Kidney (tissue), 14 donors: ENCODE data around the gene ZNF324B. TPM values are rescaled to one million over a fixed set of nuclear protein-coding genes. Genes with fewer than 3 reads are reported as not detected.
A peak's percentile ranks its signal among the peaks of the same experiment; 100 is the strongest.

Source experiments
- DNase-seq, 5 donors: peaks; one replicate each; pipeline ENCODE4 v3.0.0-alpha.2; 2013 to 2020
- FAIRE-seq: peaks from 2 replicates; lab custom pipeline; 2012; peaks lifted over from hg19 to GRCh38; lab: Jason Lieb, UNC
- H3K27ac ChIP-seq, 2 donors: one replicate each; pipeline ENCODE4 v1.7.0; 2013; ENCODE audit warnings: low read depth in 2 of 2, low read length in 2 of 2, inconsistent platforms in 1 of 2
- H3K27me3 ChIP-seq: one replicate; pipeline ENCODE4 v1.7.1; 2013; ENCODE audit warnings: low read length, inconsistent platforms; ENCODE audit not compliant: control insufficient read depth, insufficient read depth
- H3K36me3 ChIP-seq, 3 donors: one replicate each; pipeline versions ENCODE4 v1.7.0 to v1.7.1; 2013; ENCODE audit warnings: low read length in 3 of 3, control low read depth in 1 of 3, inconsistent platforms in 1 of 3; ENCODE audit not compliant: insufficient read depth in 3 of 3, control insufficient read depth in 2 of 3
- H3K4me1 ChIP-seq, 3 donors: one replicate each; pipeline versions ENCODE4 v1.7.0 to v1.7.1; 2013; ENCODE audit warnings: low read length in 3 of 3, inconsistent platforms in 1 of 3, low read depth in 1 of 3; ENCODE audit not compliant: control insufficient read depth in 2 of 3, insufficient read depth in 2 of 3
- H3K4me3 ChIP-seq, 3 donors: one replicate each; pipeline versions ENCODE4 v1.7.0 to v1.8.1; 2013; ENCODE audit warnings: low read length in 3 of 3, control low read depth in 1 of 3, inconsistent platforms in 1 of 3
- H3K9ac ChIP-seq, 3 donors: one replicate each; pipeline versions ENCODE4 v1.7.0 to v1.7.1; 2013; ENCODE audit warnings: low read length in 3 of 3, control low read depth in 1 of 3, inconsistent platforms in 1 of 3
- H3K9me3 ChIP-seq, 3 donors: one replicate each; pipeline versions ENCODE4 v1.7.0 to v1.7.1; 2013; ENCODE audit warnings: low read length in 3 of 3, control low read depth in 1 of 3, inconsistent platforms in 1 of 3; ENCODE audit not compliant: control insufficient read depth in 2 of 3, insufficient read depth in 1 of 3
- intact Hi-C: fragments of 100-400 bp; cut with DNase I; formaldehyde crosslinking; loops from one replicate; pipeline ENCODE4 v1.11.1; 2022
- polyA plus RNA-seq: library from polyadenylated mRNA; stranded (reverse); fragments of 350-450 nt; fragmentation: Illumina TruSeq; extraction: RNeasy Lipid Tissue Mini Kit (QIAGEN cat#74804); gene quantifications from one replicate; pipeline ENCODE4 v1.2.3, GENCODE V29; 2014; ENCODE audit warnings: low read depth, low replicate concordance; ENCODE audit not compliant: insufficient read depth
- total RNA-seq: library from RNA; stranded (reverse); fragmentation: NEBNext Ultra II Directional; extraction: Animal tissue kit (Norgen Biotek cat#: 25700); gene quantifications from one replicate; pipeline ENCODE4 v1.2.1, GENCODE V29; 2021
- TF ChIP-seq, protein P1 (sequence below): IDR thresholded peaks from 3 replicates; pipeline ENCODE4 v1.5.1; 2012; ENCODE audit warnings: mild to moderate bottlenecking, moderate library complexity, borderline replicate concordance; ENCODE audit not compliant: insufficient read depth; ENCODE audit errors: extremely low read depth
- donor health status: control.
- donor health status: control.
- donor health status: control.
- donor health status: control.
- donor health status: control.
- donor health status: DM: yes; HTN: yes; CAD: no.
- donor health status: Normal renal cell carcinoma (clear cell type).

The ZNF324B gene
- total and polyA plus RNA-seq, 2 donors from 2014 or later: 3.4 to 9.9 TPM

DNA sequence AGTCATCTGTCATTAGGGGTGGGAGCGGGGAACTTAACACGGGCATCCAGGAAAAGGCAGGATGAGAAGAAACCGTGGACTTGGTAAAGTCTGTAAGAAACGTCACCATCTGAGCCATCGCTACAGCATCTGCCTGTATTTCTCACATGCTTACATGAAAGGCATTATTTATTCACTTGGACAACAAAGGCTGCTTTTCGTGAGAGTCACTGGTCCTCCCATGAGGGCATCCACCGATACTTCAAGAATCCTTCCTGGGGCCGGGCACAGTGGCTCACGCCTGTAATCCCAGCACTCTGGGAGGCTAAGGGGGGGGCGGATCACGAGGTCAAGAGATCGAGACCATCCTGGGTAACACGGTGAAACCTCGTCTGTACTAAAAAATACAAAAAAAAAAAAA, 40.8 kb downstream of the ZNF324B start:
- intact Hi-C loops: no loop called here
- no peak for FAIRE-seq
- TF ChIP-seq, protein P1, sequence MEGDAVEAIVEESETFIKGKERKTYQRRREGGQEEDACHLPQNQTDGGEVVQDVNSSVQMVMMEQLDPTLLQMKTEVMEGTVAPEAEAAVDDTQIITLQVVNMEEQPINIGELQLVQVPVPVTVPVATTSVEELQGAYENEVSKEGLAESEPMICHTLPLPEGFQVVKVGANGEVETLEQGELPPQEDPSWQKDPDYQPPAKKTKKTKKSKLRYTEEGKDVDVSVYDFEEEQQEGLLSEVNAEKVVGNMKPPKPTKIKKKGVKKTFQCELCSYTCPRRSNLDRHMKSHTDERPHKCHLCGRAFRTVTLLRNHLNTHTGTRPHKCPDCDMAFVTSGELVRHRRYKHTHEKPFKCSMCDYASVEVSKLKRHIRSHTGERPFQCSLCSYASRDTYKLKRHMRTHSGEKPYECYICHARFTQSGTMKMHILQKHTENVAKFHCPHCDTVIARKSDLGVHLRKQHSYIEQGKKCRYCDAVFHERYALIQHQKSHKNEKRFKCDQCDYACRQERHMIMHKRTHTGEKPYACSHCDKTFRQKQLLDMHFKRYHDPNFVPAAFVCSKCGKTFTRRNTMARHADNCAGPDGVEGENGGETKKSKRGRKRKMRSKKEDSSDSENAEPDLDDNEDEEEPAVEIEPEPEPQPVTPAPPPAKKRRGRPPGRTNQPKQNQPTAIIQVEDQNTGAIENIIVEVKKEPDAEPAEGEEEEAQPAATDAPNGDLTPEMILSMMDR: no peak

GRCh38 chr19:58497634-58498170, 46.3 kb downstream of the ZNF324B start:
- TF ChIP-seq, protein P1: no peak
- H3K4me1 ChIP-seq: peaks cover 0 to 20% (median 6%) of the 10 kb centered on the region in 3 donors
- DNase-seq: no peak
- H3K27me3 ChIP-seq: no peaks in the 10 kb centered on the region
- no peaks in the 10 kb centered on the region for H3K9me3 ChIP-seq
- FAIRE-seq: no peak
- intact Hi-C loops: no loop called here
- no peaks in the 10 kb centered on the region for H3K36me3 ChIP-seq
- no peak overlapping the region for H3K4me3 ChIP-seq
- no peak overlapping the region for H3K9ac ChIP-seq
- H3K27ac ChIP-seq: no peak overlapping the region

More for the DNA sequence above, 40.8 kb downstream of the ZNF324B start:
- Histone ChIP-seq H3K4me1 (no peaks in the 10 kb centered on the region), H3K4me3 (no peak overlapping the region), H3K9me3 (no peaks in the 10 kb centered on the region), H3K9ac (no peak overlapping the region), H3K27me3 (no peaks in the 10 kb centered on the region), H3K27ac (no peak overlapping the region), H3K36me3 (no peaks in the 10 kb centered on the region)
- DNase-seq: no peak

- Histone ChIP-seq H3K9ac (peak overlapping the region in 2 of 3 donors; percentile 35 to 51), H3K27ac (no peak overlapping the region), H3K4me1 (peaks cover 0 to 20% (median 6%) of the 10 kb centered on the region in 3 donors), H3K36me3 (no peaks in the 10 kb centered on the region), H3K27me3 (no peaks in the 10 kb centered on the region), H3K9me3 (no peaks in the 10 kb centered on the region), H3K4me3 (peak overlapping the region; percentile 72 to 97 (median 74))
- no peak for DNase-seq
- intact Hi-C loops: no loop called here
- no peak for FAIRE-seq
- TF ChIP-seq, protein P1: no peak
Observed at GRCh38 chr19:58498316-58499020, 47.0 kb downstream of the ZNF324B start.
